D721Med (cell line): Measurements from ENCODE around the gene SELP.

Source experiments
- DNase-seq: peaks from one replicate; pipeline ENCODE4 v3.0.0; 2011; ENCODE audit warnings: low spot score; ENCODE audit not compliant: insufficient read length
- FAIRE-seq: peaks from 2 replicates; lab custom pipeline; 2011; peaks lifted over from hg19 to GRCh38; lab: Jason Lieb, UNC
- TF ChIP-seq, protein P1 (sequence below): IDR thresholded peaks from 2 replicates; pipeline ENCODE4 v1.5.1; 2012; ENCODE audit warnings: mild to moderate bottlenecking, control low read depth; ENCODE audit not compliant: insufficient read depth; ENCODE audit errors: missing control alignments

Gene SELP

DNA sequence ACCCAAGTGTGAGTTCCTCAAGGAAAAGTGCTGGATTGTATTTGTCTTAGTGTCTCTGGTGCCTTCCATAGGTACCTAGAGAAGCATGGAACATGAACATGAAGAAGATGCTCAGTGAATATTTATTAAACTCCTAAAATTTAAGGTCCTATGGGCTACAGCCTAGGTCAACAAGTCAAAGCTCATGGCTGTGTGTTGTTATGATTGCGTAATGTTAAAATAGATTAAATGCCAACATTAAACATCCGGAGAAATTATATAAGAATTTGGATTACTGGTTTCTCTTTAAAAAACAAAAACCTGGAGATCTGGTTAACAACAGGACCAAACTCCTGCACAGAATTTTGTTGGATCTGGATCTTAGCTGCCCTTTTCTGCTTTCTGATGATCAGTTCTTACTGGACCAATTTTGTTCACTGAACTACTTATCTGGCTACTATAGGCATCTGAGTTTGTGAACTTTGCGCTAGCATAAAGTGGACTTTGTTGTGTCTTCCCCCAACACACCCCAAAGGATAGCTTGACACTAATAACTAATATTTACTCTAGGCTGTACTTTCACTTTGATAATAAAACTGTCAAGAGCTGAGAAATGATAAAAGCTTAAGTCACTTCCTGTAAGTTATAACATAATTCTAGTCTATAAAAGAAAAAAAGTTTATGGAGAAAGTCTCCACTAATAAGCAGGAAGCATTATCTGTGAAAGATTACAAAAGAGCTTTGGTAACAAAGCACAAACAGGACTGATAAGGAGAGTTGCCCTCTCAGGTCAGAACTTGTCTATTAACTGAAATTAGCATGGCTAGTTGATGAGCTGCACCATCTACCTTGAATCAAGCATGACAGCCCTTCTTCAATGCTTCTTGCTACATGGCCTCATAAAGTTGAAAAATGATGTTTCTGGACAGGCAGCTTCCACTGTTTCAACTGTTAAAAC is 64.3 kb downstream of the SELP start:
- DNase-seq: no peak
- no peak for FAIRE-seq
- TF ChIP-seq, protein P1, sequence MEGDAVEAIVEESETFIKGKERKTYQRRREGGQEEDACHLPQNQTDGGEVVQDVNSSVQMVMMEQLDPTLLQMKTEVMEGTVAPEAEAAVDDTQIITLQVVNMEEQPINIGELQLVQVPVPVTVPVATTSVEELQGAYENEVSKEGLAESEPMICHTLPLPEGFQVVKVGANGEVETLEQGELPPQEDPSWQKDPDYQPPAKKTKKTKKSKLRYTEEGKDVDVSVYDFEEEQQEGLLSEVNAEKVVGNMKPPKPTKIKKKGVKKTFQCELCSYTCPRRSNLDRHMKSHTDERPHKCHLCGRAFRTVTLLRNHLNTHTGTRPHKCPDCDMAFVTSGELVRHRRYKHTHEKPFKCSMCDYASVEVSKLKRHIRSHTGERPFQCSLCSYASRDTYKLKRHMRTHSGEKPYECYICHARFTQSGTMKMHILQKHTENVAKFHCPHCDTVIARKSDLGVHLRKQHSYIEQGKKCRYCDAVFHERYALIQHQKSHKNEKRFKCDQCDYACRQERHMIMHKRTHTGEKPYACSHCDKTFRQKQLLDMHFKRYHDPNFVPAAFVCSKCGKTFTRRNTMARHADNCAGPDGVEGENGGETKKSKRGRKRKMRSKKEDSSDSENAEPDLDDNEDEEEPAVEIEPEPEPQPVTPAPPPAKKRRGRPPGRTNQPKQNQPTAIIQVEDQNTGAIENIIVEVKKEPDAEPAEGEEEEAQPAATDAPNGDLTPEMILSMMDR: no peak

DNA sequence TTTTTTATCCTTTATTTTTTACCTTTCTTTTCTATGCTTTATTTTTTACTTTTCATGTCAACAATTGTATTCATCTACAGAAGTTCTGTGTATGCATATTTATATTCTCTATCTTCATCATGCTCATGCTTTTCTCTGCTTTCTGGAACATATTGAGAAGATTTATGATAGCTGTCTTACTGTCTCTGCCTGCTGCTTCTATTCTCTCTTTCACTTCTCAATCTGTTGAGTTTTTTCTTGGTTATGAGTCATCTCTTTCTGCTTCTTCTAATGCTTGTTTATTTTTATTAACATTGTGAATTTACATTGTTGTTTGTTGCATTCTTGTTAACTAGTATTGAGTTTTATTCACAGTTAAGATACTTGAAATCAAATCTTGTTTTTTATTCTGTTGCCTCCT is 66.3 kb downstream of the SELP start:
- FAIRE-seq: no peak
- no peak for DNase-seq
- TF ChIP-seq, protein P1: no peak

DNA sequence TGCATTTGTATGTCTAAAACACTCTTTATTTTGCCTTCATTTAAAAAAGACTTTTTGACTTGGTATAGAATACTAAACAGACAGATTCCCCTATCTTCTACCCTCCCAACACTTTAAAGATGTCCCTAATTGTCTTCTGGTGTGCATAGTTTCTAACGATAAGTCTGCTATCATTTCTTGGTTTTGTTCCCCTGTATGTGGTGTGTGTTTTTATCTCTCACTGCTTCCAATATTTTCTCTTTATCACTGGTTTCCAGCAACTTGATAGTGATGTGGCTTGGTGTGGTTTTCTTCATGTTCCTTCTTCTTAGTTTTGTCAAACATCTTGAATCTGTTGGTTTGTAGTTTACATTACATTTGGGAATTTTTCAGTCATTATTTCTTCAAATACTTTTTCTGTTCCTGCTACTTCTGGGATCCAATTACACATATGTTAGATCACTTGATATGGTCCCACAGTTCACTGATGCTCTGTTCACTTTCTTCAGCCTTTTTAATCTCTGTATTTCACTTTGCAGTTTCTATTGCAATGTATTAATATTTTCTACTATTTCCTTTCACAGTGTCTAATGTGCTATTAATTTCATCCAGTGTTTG is 66.8 kb downstream of the SELP start:
- FAIRE-seq (peak; percentile 55), DNase-seq (no peak)
- TF ChIP-seq, protein P1: no peak

DNA sequence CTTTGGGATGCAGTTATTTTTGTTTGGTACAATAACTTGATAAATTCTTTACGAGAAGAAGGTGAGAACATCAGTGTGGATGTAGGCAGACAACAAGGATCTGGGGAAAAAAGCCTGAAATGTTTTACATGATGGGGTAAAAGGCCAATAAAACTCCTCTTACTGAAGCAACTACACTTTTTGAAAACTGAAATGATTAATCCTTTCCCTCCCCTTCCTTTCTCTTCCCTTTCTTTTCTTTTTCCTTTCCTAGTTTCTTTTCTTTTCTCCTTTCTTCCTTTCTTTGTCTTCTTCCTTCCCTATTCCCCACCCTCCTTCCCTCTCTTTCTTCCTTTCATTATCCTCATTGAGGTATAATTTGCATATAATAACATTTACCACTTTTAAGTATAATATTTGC is 68.2 kb downstream of the SELP start:
- TF ChIP-seq, protein P1: no peak
- DNase-seq (no peak), FAIRE-seq (peak; percentile 41)

GRCh38 chr1:169557131-169557530 is 72.8 kb downstream of the SELP start:
- TF ChIP-seq, protein P1: no peak
- DNase-seq (no peak), FAIRE-seq (no peak)

DNA sequence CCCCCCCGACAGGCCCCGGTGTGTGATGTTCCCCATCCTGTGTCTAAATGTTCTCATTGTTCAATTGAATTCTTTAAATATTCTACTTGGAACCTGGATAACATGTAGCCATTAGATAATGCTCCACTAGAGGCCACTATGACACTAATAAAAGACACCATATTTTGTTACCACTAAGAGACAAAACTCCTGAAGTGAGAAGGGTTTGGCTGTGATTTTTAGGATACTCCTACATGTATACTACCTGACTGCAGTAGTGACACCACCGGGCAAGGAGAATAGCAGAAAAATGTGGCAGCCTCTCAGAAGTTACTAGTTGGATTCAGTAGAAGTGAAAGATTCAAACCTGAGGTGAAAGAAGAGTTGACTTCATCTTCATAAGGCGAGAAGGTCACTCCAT is 79.6 kb downstream of the SELP start:
- DNase-seq: no peak

More for the DNA sequence above, 79.6 kb downstream of the SELP start:
- TF ChIP-seq, protein P1: peak; percentile 85
- FAIRE-seq: peak; percentile 44
